HL-60 (cell line): Measurements from ENCODE around the gene BPIFB3.

Experiments used
- GABPA ChIP-seq: IDR thresholded peaks from 2 replicates; pipeline ENCODE4 v1.6.1; 2012; ENCODE audit warnings: low read depth
- POLR2AphosphoS5 ChIP-seq: IDR thresholded peaks from 2 replicates; pipeline ENCODE4 v1.6.1; 2012; ENCODE audit warnings: low read depth
- TF ChIP-seq, protein P1 (sequence below): IDR thresholded peaks from one replicate; pipeline ENCODE4 v1.5.1; 2011; ENCODE audit warnings: low read length, control low read depth, inconsistent platforms; ENCODE audit not compliant: insufficient read depth

DNA sequence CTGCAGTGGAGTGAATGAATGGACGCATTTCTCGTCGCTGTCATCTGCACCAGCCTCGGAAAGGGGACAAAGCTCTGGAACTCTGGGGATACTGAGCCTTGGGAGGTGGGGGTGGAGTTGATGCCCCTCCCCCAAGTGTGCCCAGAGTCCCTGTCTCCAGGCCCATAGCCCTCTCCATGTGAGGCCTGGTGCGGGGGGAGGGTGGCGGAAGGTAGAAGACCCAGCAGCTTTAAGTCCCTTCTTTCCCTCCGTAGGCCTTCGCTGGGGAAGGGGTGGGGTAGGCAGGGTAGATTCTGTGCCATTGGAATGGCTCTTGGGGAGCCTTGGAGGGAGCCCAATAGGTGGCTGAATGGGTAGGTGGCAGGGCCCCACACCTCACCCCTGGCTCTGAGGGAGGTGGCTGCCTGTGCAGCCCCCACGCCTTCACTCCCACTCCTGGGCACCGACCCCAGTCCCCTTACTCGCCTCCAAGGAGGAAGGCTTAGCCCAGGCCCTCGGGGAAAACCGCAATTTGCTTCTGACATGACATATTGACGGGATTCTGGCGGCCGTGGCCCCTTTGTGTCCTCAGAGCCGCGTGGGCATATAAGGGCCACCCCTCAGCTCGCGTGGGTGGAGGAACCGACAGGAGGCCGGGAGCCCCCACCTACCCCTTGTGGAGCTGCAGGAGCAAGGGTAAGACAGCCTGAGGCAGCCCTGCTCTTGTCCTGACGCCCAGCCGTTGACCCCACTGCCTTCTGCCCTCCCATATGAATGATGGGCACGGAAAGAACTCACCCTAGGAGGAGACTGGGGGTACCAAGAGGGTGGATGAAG is at the start of gene BPIFB3:
- TF ChIP-seq, protein P1, sequence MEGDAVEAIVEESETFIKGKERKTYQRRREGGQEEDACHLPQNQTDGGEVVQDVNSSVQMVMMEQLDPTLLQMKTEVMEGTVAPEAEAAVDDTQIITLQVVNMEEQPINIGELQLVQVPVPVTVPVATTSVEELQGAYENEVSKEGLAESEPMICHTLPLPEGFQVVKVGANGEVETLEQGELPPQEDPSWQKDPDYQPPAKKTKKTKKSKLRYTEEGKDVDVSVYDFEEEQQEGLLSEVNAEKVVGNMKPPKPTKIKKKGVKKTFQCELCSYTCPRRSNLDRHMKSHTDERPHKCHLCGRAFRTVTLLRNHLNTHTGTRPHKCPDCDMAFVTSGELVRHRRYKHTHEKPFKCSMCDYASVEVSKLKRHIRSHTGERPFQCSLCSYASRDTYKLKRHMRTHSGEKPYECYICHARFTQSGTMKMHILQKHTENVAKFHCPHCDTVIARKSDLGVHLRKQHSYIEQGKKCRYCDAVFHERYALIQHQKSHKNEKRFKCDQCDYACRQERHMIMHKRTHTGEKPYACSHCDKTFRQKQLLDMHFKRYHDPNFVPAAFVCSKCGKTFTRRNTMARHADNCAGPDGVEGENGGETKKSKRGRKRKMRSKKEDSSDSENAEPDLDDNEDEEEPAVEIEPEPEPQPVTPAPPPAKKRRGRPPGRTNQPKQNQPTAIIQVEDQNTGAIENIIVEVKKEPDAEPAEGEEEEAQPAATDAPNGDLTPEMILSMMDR, result no peak
- TF ChIP-seq POLR2AphosphoS5 (no peak), GABPA (no peak)
